Measurements from ENCODE around the gene MSRB1. TPM values are rescaled to one million over a fixed set of nuclear protein-coding genes. Genes with fewer than 3 reads are reported as not detected.

Gene MSRB1
- total and polyA plus RNA-seq, 2 donors (not counting 1 experiment from before 2014, with no cell fraction given), result 7.1 to 21.4 TPM

GRCh38 chr16:1906846-1907165, 36.2 kb downstream of the MSRB1 start:
- TF ChIP-seq EZH2 (IDR thresholded peaks at IDR 0.05; ENCODE audit: low read length, missing control alignments) (no peak), CTCF (conservative IDR thresholded peaks at IDR 0.05 in 1 of 2, IDR thresholded peaks at IDR 0.05 in 1 of 2; ENCODE audit: low read depth in 1 of 2, low read length in 2 of 2) (no peak)
- H3K79me2 ChIP-seq (ENCODE audit: control insufficient read depth, insufficient read depth, low read length), result no peaks in the 10 kb centered on the region
- H3K4me3 ChIP-seq (replicated peaks in 1 of 4; ENCODE audit: control extremely low read depth in 1 of 4, insufficient read depth in 1 of 4, low read depth in 3 of 4, low read length in 4 of 4), result no peak overlapping the region
- H4K20me1 ChIP-seq (ENCODE audit: control insufficient read depth, extremely low read depth, insufficient read depth, low read length), result no peaks in the 10 kb centered on the region
- peaks cover 9% of the 10 kb centered on the region for H3K27me3 ChIP-seq (ENCODE audit: control insufficient read depth, insufficient read depth, low read length)
- H3K4me2 ChIP-seq (ENCODE audit: extremely low read depth, insufficient read depth, low read length), result no peak overlapping the region
- H2AFZ ChIP-seq (ENCODE audit: low read length), result no peak overlapping the region
- DNase-seq (ENCODE audit: low read depth in 2 of 2), result no peak
- H3K9me3 ChIP-seq (ENCODE audit: control insufficient read depth, insufficient read depth, low read depth, low read length), result no peaks in the 10 kb centered on the region
- no peaks in the 10 kb centered on the region for H3K36me3 ChIP-seq (ENCODE audit: control insufficient read depth, insufficient read depth, low read length)
- H3K9ac ChIP-seq (ENCODE audit: insufficient read depth, low read length), result no peak overlapping the region
- H3K4me1 ChIP-seq (ENCODE audit: control insufficient read depth, extremely low read depth, insufficient read depth, low read length), result no peaks in the 10 kb centered on the region
- H3K27ac ChIP-seq (ENCODE audit: insufficient read depth, low read length), result no peak overlapping the region

GRCh38 chr16:1906055-1906845, 36.7 kb downstream of the MSRB1 start:
- Histone ChIP-seq H4K20me1 (ENCODE audit: control insufficient read depth, extremely low read depth, insufficient read depth, low read length) (no peaks in the 10 kb centered on the region), H3K4me3 (replicated peaks in 1 of 4; ENCODE audit: control extremely low read depth in 1 of 4, insufficient read depth in 1 of 4, low read depth in 3 of 4, low read length in 4 of 4) (no peak overlapping the region), H3K4me2 (ENCODE audit: extremely low read depth, insufficient read depth, low read length) (no peak overlapping the region), H3K27ac (ENCODE audit: insufficient read depth, low read length) (no peak overlapping the region), H3K79me2 (ENCODE audit: control insufficient read depth, insufficient read depth, low read length) (no peaks in the 10 kb centered on the region), H2AFZ (ENCODE audit: low read length) (no peak overlapping the region), H3K9ac (ENCODE audit: insufficient read depth, low read length) (no peak overlapping the region), H3K27me3 (ENCODE audit: control insufficient read depth, insufficient read depth, low read length) (peaks cover 9% of the 10 kb centered on the region), H3K36me3 (ENCODE audit: control insufficient read depth, insufficient read depth, low read length) (no peaks in the 10 kb centered on the region), H3K9me3 (ENCODE audit: control insufficient read depth, insufficient read depth, low read depth, low read length) (no peaks in the 10 kb centered on the region), H3K4me1 (ENCODE audit: control insufficient read depth, extremely low read depth, insufficient read depth, low read length) (no peaks in the 10 kb centered on the region)
- no peak for DNase-seq (ENCODE audit: low read depth in 2 of 2)
- TF ChIP-seq CTCF (conservative IDR thresholded peaks at IDR 0.05 in 1 of 2, IDR thresholded peaks at IDR 0.05 in 1 of 2; ENCODE audit: low read depth in 1 of 2, low read length in 2 of 2) (no peak), EZH2 (IDR thresholded peaks at IDR 0.05; ENCODE audit: low read length, missing control alignments) (no peak)

- DNase-seq (ENCODE audit: low read depth in 2 of 2), result peak in 1 of 2 donors; percentile 21
- TF ChIP-seq EZH2 (IDR thresholded peaks at IDR 0.05; ENCODE audit: low read length, missing control alignments) (no peak), CTCF (conservative IDR thresholded peaks at IDR 0.05 in 1 of 2, IDR thresholded peaks at IDR 0.05 in 1 of 2; ENCODE audit: low read depth in 1 of 2, low read length in 2 of 2) (no peak)
- Histone ChIP-seq H3K36me3 (ENCODE audit: control insufficient read depth, insufficient read depth, low read length) (no peaks in the 10 kb centered on the region), H3K4me1 (ENCODE audit: control insufficient read depth, extremely low read depth, insufficient read depth, low read length) (no peaks in the 10 kb centered on the region), H3K27me3 (ENCODE audit: control insufficient read depth, insufficient read depth, low read length) (peaks cover 9% of the 10 kb centered on the region), H3K79me2 (ENCODE audit: control insufficient read depth, insufficient read depth, low read length) (no peaks in the 10 kb centered on the region), H2AFZ (ENCODE audit: low read length) (no peak overlapping the region), H3K4me2 (ENCODE audit: extremely low read depth, insufficient read depth, low read length) (no peak overlapping the region), H3K4me3 (replicated peaks in 1 of 4; ENCODE audit: control extremely low read depth in 1 of 4, insufficient read depth in 1 of 4, low read depth in 3 of 4, low read length in 4 of 4) (no peak overlapping the region), H3K9ac (ENCODE audit: insufficient read depth, low read length) (no peak overlapping the region), H3K9me3 (ENCODE audit: control insufficient read depth, insufficient read depth, low read depth, low read length) (no peaks in the 10 kb centered on the region), H3K27ac (ENCODE audit: insufficient read depth, low read length) (no peak overlapping the region), H4K20me1 (ENCODE audit: control insufficient read depth, extremely low read depth, insufficient read depth, low read length) (no peaks in the 10 kb centered on the region)
These were observed 38.9 kb downstream of the MSRB1 start for GRCh38 chr16:1903845-1904840.
